MM.1S (cell line): Measurements from ENCODE around the gene BCL2.

Experiments
- DNase-seq: peaks from one replicate; pipeline ENCODE4 v3.0.0-alpha.2; 2015
- H2AFZ ChIP-seq: fragments of 300-600 bp; sonication (generic); 2 replicates; pipeline ENCODE4 v1.6.0; 2016; ENCODE audit warnings: antibody characterized with exemption, low read length
- H3F3A ChIP-seq: fragments of 300-600 bp; sonication (generic); 2 replicates; pipeline ENCODE4 v1.6.1; 2016; ENCODE audit warnings: mild to moderate bottlenecking, antibody characterized with exemption, low read length, moderate library complexity, mixed read lengths; ENCODE audit not compliant: insufficient read depth
- H3K27ac ChIP-seq: fragments of 300-600 bp; sonication (generic); 2 replicates; pipeline ENCODE4 v1.5.1; 2016; ENCODE audit warnings: mild to moderate bottlenecking, low read length
- H3K27me3 ChIP-seq: fragments of 300-600 bp; sonication (generic); replicated peaks from 2 replicates; pipeline ENCODE4 v1.6.0; 2016; ENCODE audit warnings: low read length; ENCODE audit not compliant: insufficient read depth
- H3K36me3 ChIP-seq: fragments of 300-600 bp; sonication (generic); replicated peaks from 2 replicates; pipeline ENCODE4 v1.6.1; 2016; ENCODE audit warnings: mild to moderate bottlenecking, low read length, mixed read lengths; ENCODE audit not compliant: insufficient read depth
- H3K4me1 ChIP-seq: fragments of 300-600 bp; sonication (generic); 2 replicates; pipeline ENCODE4 v1.6.1; 2016; ENCODE audit warnings: low read length, mixed read lengths
- H3K4me2 ChIP-seq: fragments of 300-600 bp; sonication (generic); 2 replicates; pipeline ENCODE4 v1.6.0; 2016; ENCODE audit warnings: low read depth, low read length
- H3K4me3 ChIP-seq: fragments of 300-600 bp; sonication (generic); 2 replicates; pipeline ENCODE4 v1.5.1; 2016; ENCODE audit warnings: low read length, mixed read lengths
- H3K79me2 ChIP-seq: fragments of 300-600 bp; sonication (generic); 2 replicates; pipeline ENCODE4 v1.6.1; 2016; ENCODE audit warnings: mixed run types, low read length, mixed read lengths
- H3K9ac ChIP-seq: fragments of 300-600 bp; sonication (generic); 2 replicates; pipeline ENCODE4 v1.6.1; 2016; ENCODE audit warnings: low read length, mixed read lengths
- H3K9me2 ChIP-seq: fragments of 300-600 bp; sonication (generic); replicated peaks from 2 replicates; pipeline ENCODE4 v1.6.1; 2016; ENCODE audit warnings: mild to moderate bottlenecking, low read length, mixed read lengths; ENCODE audit not compliant: insufficient read depth
- H3K9me3 ChIP-seq: fragments of 300-600 bp; sonication (generic); replicated peaks from 2 replicates; pipeline ENCODE4 v1.6.1; 2016; ENCODE audit warnings: mild to moderate bottlenecking, low read length, mixed read lengths; ENCODE audit not compliant: insufficient read depth
- H4K20me1 ChIP-seq: fragments of 300-600 bp; sonication (generic); 2 replicates; pipeline ENCODE4 v1.6.1; 2016; ENCODE audit warnings: mild to moderate bottlenecking, low read length, moderate library complexity, mixed read lengths; ENCODE audit not compliant: insufficient read depth
- CTCF ChIP-seq: fragments of 300-600 bp; sonication (generic); IDR thresholded peaks from 2 replicates; pipeline ENCODE4 v1.5.1; 2016; ENCODE audit warnings: antibody characterized with exemption, low read length, mixed read lengths
- EZH2 ChIP-seq: fragments of 300-600 bp; sonication (generic); optimal IDR thresholded peaks from 2 replicates; pipeline ENCODE3; 2017; ENCODE audit warnings: low read depth, mild to moderate bottlenecking, antibody characterized with exemption, low read length, mixed read lengths
- EZH2phosphoT487 ChIP-seq: fragments of 300-600 bp; sonication (generic); IDR thresholded peaks from 2 replicates; pipeline ENCODE4 v1.6.1; 2018; ENCODE audit warnings: antibody characterized with exemption, low read length

Gene BCL2

GRCh38 chr18:63286926-63287325 is 32.6 kb downstream of the BCL2 start:
- Histone ChIP-seq H3K79me2 (peaks cover 98% of the 10 kb centered on the region), H2AFZ (no peak overlapping the region), H4K20me1 (0 out of 2 replicates have a peak, but pooled peaks cover 3% of the 10 kb centered on the region), H3K4me1 (no peaks in the 10 kb centered on the region), H3K9me3 (no peaks in the 10 kb centered on the region), H3K36me3 (no peaks in the 10 kb centered on the region), H3K4me2 (no peak overlapping the region), H3K27me3 (no peaks in the 10 kb centered on the region), H3K4me3 (no peak overlapping the region), H3K9me2 (no peaks in the 10 kb centered on the region), H3K27ac (no peak overlapping the region), H3F3A (no peaks in the 10 kb centered on the region), H3K9ac (no peak overlapping the region)
- DNase-seq = no peak
- TF ChIP-seq EZH2phosphoT487 = no peak
- no peak for TF ChIP-seq EZH2
- TF ChIP-seq CTCF = no peak

- peaks cover 93% of the 10 kb centered on the region for H3K79me2 ChIP-seq
These were observed 34.5 kb downstream of the BCL2 start for GRCh38 chr18:63284827-63285733.

GRCh38 chr18:63284173-63284799 is 35.3 kb downstream of the BCL2 start:
- no peak for DNase-seq
- no peaks in the 10 kb centered on the region for H3K4me1 ChIP-seq
- no peak overlapping the region for H3K9ac ChIP-seq
- 0 out of 2 replicates have a peak, but pooled peaks cover 3% of the 10 kb centered on the region for H4K20me1 ChIP-seq
- H3K79me2 ChIP-seq = peaks cover 92% of the 10 kb centered on the region
- H3K4me3 ChIP-seq = no peak overlapping the region
- peaks cover 4% of the 10 kb centered on the region for H3K36me3 ChIP-seq
- no peaks in the 10 kb centered on the region for H3K9me2 ChIP-seq
- H3K9me3 ChIP-seq = no peaks in the 10 kb centered on the region
- H3K27ac ChIP-seq = no peak overlapping the region
- H3F3A ChIP-seq = no peaks in the 10 kb centered on the region
- H3K27me3 ChIP-seq = no peaks in the 10 kb centered on the region
- no peak overlapping the region for H3K4me2 ChIP-seq
- no peak for TF ChIP-seq EZH2
- no peak for TF ChIP-seq CTCF
- no peak overlapping the region for H2AFZ ChIP-seq

More at GRCh38 chr18:63284827-63285733, 34.5 kb downstream of the BCL2 start:
- Histone ChIP-seq H3K27ac (no peak overlapping the region), H3K36me3 (peaks cover 4% of the 10 kb centered on the region), H3K27me3 (no peaks in the 10 kb centered on the region), H3K9ac (no peak overlapping the region), H4K20me1 (0 out of 2 replicates have a peak, but pooled peaks cover 3% of the 10 kb centered on the region), H3F3A (no peaks in the 10 kb centered on the region), H3K9me3 (no peaks in the 10 kb centered on the region), H3K4me2 (no peak overlapping the region), H3K9me2 (no peaks in the 10 kb centered on the region), H2AFZ (no peak overlapping the region), H3K4me1 (no peaks in the 10 kb centered on the region), H3K4me3 (no peak overlapping the region)
- TF ChIP-seq EZH2phosphoT487 (no peak), CTCF (no peak), EZH2 (no peak)
- no peak for DNase-seq
